Endothelial cell (in vitro differentiated cells): ENCODE results near the gene RAB44. TPM values are rescaled to one million over a fixed set of nuclear protein-coding genes. Genes with fewer than 3 reads are reported as not detected.

Experiments
- DNase-seq: peaks from one replicate; pipeline ENCODE4 v3.0.0; 2021; ENCODE audit warnings: low spot score
- H3K27ac Mint-ChIP-seq: one replicate; pipeline ENCODE4 v1.8.0; 2021; ENCODE audit warnings: mixed read lengths, inconsistent platforms; ENCODE audit not compliant: unreplicated experiment
- H3K27me3 Mint-ChIP-seq: one replicate; pipeline ENCODE4 v1.8.0; 2021; ENCODE audit warnings: mild to moderate bottlenecking, moderate library complexity, mixed read lengths, inconsistent platforms; ENCODE audit not compliant: unreplicated experiment
- H3K36me3 Mint-ChIP-seq: one replicate; pipeline ENCODE4 v1.8.0; 2021; ENCODE audit warnings: mild to moderate bottlenecking, low read depth, mixed read lengths, inconsistent platforms; ENCODE audit not compliant: unreplicated experiment
- H3K4me1 Mint-ChIP-seq: one replicate; pipeline ENCODE4 v1.8.0; 2021; ENCODE audit warnings: mild to moderate bottlenecking, mixed read lengths, inconsistent platforms; ENCODE audit not compliant: unreplicated experiment
- H3K4me3 Mint-ChIP-seq: one replicate; pipeline ENCODE4 v1.8.0; 2021; ENCODE audit warnings: mild to moderate bottlenecking, mixed read lengths, inconsistent platforms; ENCODE audit not compliant: unreplicated experiment
- H3K9me3 Mint-ChIP-seq: one replicate; pipeline ENCODE4 v1.8.0; 2021; ENCODE audit warnings: mixed read lengths, inconsistent platforms; ENCODE audit not compliant: unreplicated experiment
- CTCF ChIP-seq: fragments of 200-600 bp; sonication (generic); IDR thresholded peaks from one replicate; pipeline ENCODE4 v1.5.0; 2021; ENCODE audit warnings: antibody characterized with exemption; ENCODE audit not compliant: unreplicated experiment
- total RNA-seq: library from RNA; stranded (reverse); fragmentation: NEBNext Ultra II Directional; extraction: Animal tissue kit (Norgen Biotek cat#: 25700); gene quantifications from one replicate; pipeline ENCODE4 v1.2.1, GENCODE V29; 2021; ENCODE audit not compliant: unreplicated experiment

Gene RAB44
- total RNA-seq, 1 donor from 2014 or later, result not detected

GRCh38 chr6:36756786-36757185 is 59.2 kb downstream of the RAB44 start:
- Mint-ChIP-seq H3K27me3 (peaks cover 9% of the 10 kb centered on the region), H3K36me3 (peaks cover 14% of the 10 kb centered on the region), H3K9me3 (no peaks in the 10 kb centered on the region), H3K4me3 (no peak overlapping the region), H3K27ac (peak overlapping the region; percentile 62), H3K4me1 (peaks cover 46% of the 10 kb centered on the region)
- no peak for TF ChIP-seq CTCF
- DNase-seq, result no peak

GRCh38 chr6:36757206-36757605 is 59.6 kb downstream of the RAB44 start:
- Mint-ChIP-seq H3K9me3 (no peaks in the 10 kb centered on the region), H3K4me3 (no peak overlapping the region), H3K27me3 (peaks cover 9% of the 10 kb centered on the region), H3K27ac (peak overlapping the region; percentile 62), H3K4me1 (peaks cover 45% of the 10 kb centered on the region), H3K36me3 (peaks cover 14% of the 10 kb centered on the region)
- TF ChIP-seq CTCF, result no peak
- DNase-seq, result no peak

GRCh38 chr6:36757943-36758508 is 60.4 kb downstream of the RAB44 start:
- Mint-ChIP-seq H3K4me1 (peaks cover 41% of the 10 kb centered on the region), H3K27me3 (peaks cover 8% of the 10 kb centered on the region), H3K4me3 (no peak overlapping the region), H3K36me3 (peaks cover 14% of the 10 kb centered on the region), H3K9me3 (no peaks in the 10 kb centered on the region), H3K27ac (no peak overlapping the region)
- TF ChIP-seq CTCF, result no peak
- no peak for DNase-seq

GRCh38 chr6:36758516-36759147 is 61.0 kb downstream of the RAB44 start:
- Mint-ChIP-seq H3K9me3 (no peaks in the 10 kb centered on the region), H3K4me1 (peaks cover 41% of the 10 kb centered on the region), H3K27me3 (peaks cover 5% of the 10 kb centered on the region), H3K4me3 (no peak overlapping the region), H3K27ac (no peak overlapping the region), H3K36me3 (peaks cover 12% of the 10 kb centered on the region)
- no peak for TF ChIP-seq CTCF
- no peak for DNase-seq

GRCh38 chr6:36759148-36759759 is 61.6 kb downstream of the RAB44 start:
- DNase-seq, result peak; percentile 92
- Mint-ChIP-seq H3K4me1 (peaks cover 38% of the 10 kb centered on the region), H3K27me3 (peaks cover 5% of the 10 kb centered on the region), H3K36me3 (peaks cover 12% of the 10 kb centered on the region), H3K27ac (no peak overlapping the region), H3K4me3 (no peak overlapping the region), H3K9me3 (no peaks in the 10 kb centered on the region)
- TF ChIP-seq CTCF, result peak; percentile 99
